ENCODE data around the gene SHOX.

SHOX gene

GRCh38 chrX:675279-675954 is 44.8 kb downstream of the SHOX start:
- no peak for DNase-seq

- no peak for DNase-seq
Observed at GRCh38 chrX:675955-676295, 45.3 kb downstream of the SHOX start.

- DNase-seq: no peak
Observed at GRCh38 chrX:677376-677775, 46.8 kb downstream of the SHOX start.

- DNase-seq: no peak
Observed at GRCh38 chrX:679291-679979, 48.8 kb downstream of the SHOX start.

GRCh38 chrX:680062-680461 is 49.5 kb downstream of the SHOX start:
- DNase-seq: no peak

- DNase-seq: no peak
Observed at GRCh38 chrX:681989-682388, 51.4 kb downstream of the SHOX start.

GRCh38 chrX:682892-683291 is 52.3 kb downstream of the SHOX start:
- DNase-seq: no peak

- DNase-seq: no peak
Observed at GRCh38 chrX:683576-683975, 53.0 kb downstream of the SHOX start.

GRCh38 chrX:685120-686032 is 54.8 kb downstream of the SHOX start:
- no peak for DNase-seq

GRCh38 chrX:689983-690382 is 59.4 kb downstream of the SHOX start:
- no peak for DNase-seq

- no peak for DNase-seq
Observed at GRCh38 chrX:694800-695199, 64.2 kb downstream of the SHOX start.

- no peak for DNase-seq
Observed at GRCh38 chrX:698206-698605, 67.6 kb downstream of the SHOX start.

GRCh38 chrX:700936-701335 is 70.3 kb downstream of the SHOX start:
- no peak for DNase-seq

GRCh38 chrX:701673-702072 is 71.1 kb downstream of the SHOX start:
- no peak for DNase-seq

GRCh38 chrX:703466-703865 is 72.9 kb downstream of the SHOX start:
- no peak for DNase-seq

- DNase-seq: no peak
Observed at GRCh38 chrX:703866-704265, 73.3 kb downstream of the SHOX start.
